ENCODE measurements around the gene ASTN2. TPM values are rescaled to one million over a fixed set of nuclear protein-coding genes. Genes with fewer than 3 reads are reported as not detected.

Gene ASTN2
- total and polyA plus RNA-seq, 2 experiments from 2014 or later, result 7.0 to 24.6 TPM

GRCh38 chr9:116721944-116722343, 692.9 kb downstream of the ASTN2 start:
- Histone ChIP-seq H3K4me1 (ENCODE audit: insufficient read depth) (peaks cover 10% of the 10 kb centered on the region; the same call in 1 of the 2 replicates), H3K9me2 (ENCODE audit: insufficient read depth) (peaks cover 10% of the 10 kb centered on the region; the same call in 1 of the 2 replicates), H3K27ac (ENCODE audit: low read depth) (no peak overlapping the region), H3F3A (replicated peaks; ENCODE audit: low read depth) (no peaks in the 10 kb centered on the region), H3K79me2 (replicated peaks; ENCODE audit: insufficient read depth) (no peaks in the 10 kb centered on the region), H3K36me3 (ENCODE audit: insufficient read depth) (no peaks in the 10 kb centered on the region), H3K27me3 (ENCODE audit: insufficient read depth) (no peaks in the 10 kb centered on the region), H3K4me2 (no peak overlapping the region), H3K4me3 (no peak overlapping the region), H4K20me1 (replicated peaks; ENCODE audit: insufficient read depth) (no peaks in the 10 kb centered on the region), H2AFZ (no peak overlapping the region)
- DNase-seq (ENCODE audit: low spot score), result no peak
- Mint-ChIP-seq H3K27me3 (ENCODE audit: insufficient read depth, low read depth, poor library complexity) (peaks cover 4% of the 10 kb centered on the region), H3K27ac (no peak overlapping the region), H3K36me3 (ENCODE audit: low read depth) (no peaks in the 10 kb centered on the region), H3K4me1 (peaks cover 17% of the 10 kb centered on the region; the same call in 2 of the 3 replicates), H3K4me3 (no peak overlapping the region), H3K9me3 (no peaks in the 10 kb centered on the region)
- TF ChIP-seq CREB1 (CRISPR knock-in tag; IDR thresholded peaks at IDR 0.05; ENCODE audit: low read depth) (no peak), ZNF114 (CRISPR knock-in tag; IDR thresholded peaks at IDR 0.05) (no peak), JUNB (IDR thresholded peaks at IDR 0.05; ENCODE audit: unreplicated experiment) (no peak), ZNF331 (CRISPR knock-in tag; IDR thresholded peaks at IDR 0.05; ENCODE audit: low read depth) (no peak), ETS1 (IDR thresholded peaks at IDR 0.05) (no peak), ZNF462 (CRISPR knock-in tag; IDR thresholded peaks at IDR 0.05) (no peak), EZH2 (IDR thresholded peaks at IDR 0.05; ENCODE audit: low read depth, unreplicated experiment) (no peak), STAT1 (IDR thresholded peaks at IDR 0.05; ENCODE audit: unreplicated experiment) (no peak), POLR2AphosphoS5 (IDR thresholded peaks at IDR 0.05; ENCODE audit: low read depth) (no peak), EZH2phosphoT487 (IDR thresholded peaks at IDR 0.05; ENCODE audit: unreplicated experiment) (no peak), REST (IDR thresholded peaks at IDR 0.05; ENCODE audit: unreplicated experiment) (no peak), NANOG (IDR thresholded peaks at IDR 0.05; ENCODE audit: borderline replicate concordance) (no peak)
- ATAC-seq, result no peak

Measured in GM23338 (cell line).